NCI-H1694 treated with DMSO at 0.1 percent for 48 hours (cell line): ENCODE data around the gene KLHL15.
"Not testable (repeated sequence)": the region's sequence is repeated elsewhere in the genome, so short reads cannot be mapped to it uniquely, and the experiment has no call there.

Source experiments
- DNase-seq: peaks from one replicate; lab custom pipeline; 2025; lab: John Stamatoyannopoulos, UW

KLHL15 gene

GRCh38 chrX:24017674-24018073, 9.3 kb downstream of the KLHL15 start:
- no peak for DNase-seq

- no peak for DNase-seq
Measured at GRCh38 chrX:24014388-24015018, 12.5 kb downstream of the KLHL15 start.

- no peak for DNase-seq
Measured at GRCh38 chrX:24012266-24012665, 14.7 kb downstream of the KLHL15 start.

- no peak for DNase-seq
Measured at GRCh38 chrX:24005867-24006266, 21.1 kb downstream of the KLHL15 start.

GRCh38 chrX:24005028-24005427, 22.0 kb downstream of the KLHL15 start:
- DNase-seq = no peak

- DNase-seq = no peak
Measured at GRCh38 chrX:24002792-24003191, 24.2 kb downstream of the KLHL15 start.

- DNase-seq = no peak
Measured at GRCh38 chrX:24002167-24002566, 24.8 kb downstream of the KLHL15 start.

GRCh38 chrX:23999671-24000070, 27.3 kb downstream of the KLHL15 start:
- no peak for DNase-seq

GRCh38 chrX:23993012-23993633, 33.9 kb downstream of the KLHL15 start:
- DNase-seq = no peak

GRCh38 chrX:23992431-23992830, 34.6 kb downstream of the KLHL15 start:
- DNase-seq = no peak

GRCh38 chrX:23990455-23990854, 36.5 kb downstream of the KLHL15 start:
- no peak for DNase-seq

- DNase-seq = no peak
Measured at GRCh38 chrX:23989689-23990088, 37.3 kb downstream of the KLHL15 start.

- DNase-seq = no peak
Measured at GRCh38 chrX:23982891-23983290, 44.1 kb downstream of the KLHL15 start.

GRCh38 chrX:23981711-23982110, 45.3 kb downstream of the KLHL15 start:
- DNase-seq = no peak

- no peak for DNase-seq
Measured at GRCh38 chrX:23981222-23981621, 45.8 kb downstream of the KLHL15 start.

GRCh38 chrX:23980011-23980441, 47.0 kb downstream of the KLHL15 start:
- peak; percentile 57 for DNase-seq

- DNase-seq = peak; percentile 69
Measured at GRCh38 chrX:23978491-23978890, 48.5 kb downstream of the KLHL15 start.

GRCh38 chrX:23965630-23966029, 61.4 kb downstream of the KLHL15 start:
- not testable (repeated sequence) for DNase-seq

GRCh38 chrX:23964191-23964590, 62.8 kb downstream of the KLHL15 start:
- no peak for DNase-seq

- no peak for DNase-seq
Measured at GRCh38 chrX:23959781-23960180, 67.2 kb downstream of the KLHL15 start.

- no peak for DNase-seq
Measured at GRCh38 chrX:23954396-23954795, 72.6 kb downstream of the KLHL15 start.

- no peak for DNase-seq
Measured at GRCh38 chrX:23953908-23954269, 73.1 kb downstream of the KLHL15 start.

GRCh38 chrX:23952984-23953907, 73.7 kb downstream of the KLHL15 start:
- DNase-seq = no peak
